ENCODE results near the gene CT47C1. TPM values are rescaled to one million over a fixed set of nuclear protein-coding genes. Genes with fewer than 3 reads are reported as not detected.
"Not testable (repeated sequence)": the region's sequence is repeated elsewhere in the genome, so short reads cannot be mapped to it uniquely, and the experiment has no call there.

CT47C1 gene
- not detected for total RNA-seq

- WGBS, 2 donors, result 92 to 94% methylated on average over 5 to 6 of the region's 6 CpGs
- H3K4me3 ChIP-seq, result no peak within 1 kb of the TSS
- no peak for TF ChIP-seq POLR2A (IDR thresholded peaks at IDR 0.05)
- TF ChIP-seq CTCF (IDR thresholded peaks at IDR 0.05), result no peak
- no peak for TF ChIP-seq EP300 (IDR thresholded peaks at IDR 0.05)
Observed at GRCh38 chrX:119072744-119073143, at the start of gene CT47C1. Gene CT47C1 (plus strand): TSS chrX:119072993. CDS start chrX:119073226, 233 bp downstream.

GRCh38 chrX:119025900-119026299 lies 46.9 kb upstream of the CT47C1 start:
- H3K4me3 ChIP-seq, result no peak overlapping the region
- no peak overlapping the region for H3K27ac ChIP-seq
- DNase-seq (ENCODE audit: low spot score in 2 of 2), result no peak
- H3K9me3 ChIP-seq, result no peaks in the 10 kb centered on the region
- no peaks in the 10 kb centered on the region for H3K27me3 ChIP-seq
- WGBS, 2 donors, result 94 to 96% methylated on average over 5 of the region's 5 CpGs
- H3K36me3 ChIP-seq, result no peaks in the 10 kb centered on the region
- no peaks in the 10 kb centered on the region for H3K4me1 ChIP-seq
- no peak for TF ChIP-seq CTCF (IDR thresholded peaks at IDR 0.05)
- TF ChIP-seq EP300 (IDR thresholded peaks at IDR 0.05), result no peak
- TF ChIP-seq POLR2A (IDR thresholded peaks at IDR 0.05), result no peak

More at GRCh38 chrX:119072744-119073143, at the start of gene CT47C1:
- H3K9me3 ChIP-seq, result no peaks in the 10 kb centered on the region
- peaks cover 0 to 9% of the 10 kb centered on the region in 2 donors for H3K27me3 ChIP-seq
- H3K36me3 ChIP-seq, result no peaks in the 10 kb centered on the region
- H3K27ac ChIP-seq, result no peak within 1 kb of the TSS
- no peaks in the 10 kb centered on the region for H3K4me1 ChIP-seq
- no peak for DNase-seq (ENCODE audit: low spot score in 2 of 2)

GRCh38 chrX:119026344-119026743 lies 46.4 kb upstream of the CT47C1 start:
- DNase-seq (ENCODE audit: low spot score in 2 of 2); H3K27ac ChIP-seq; H3K9me3 ChIP-seq; H3K4me1 ChIP-seq; H3K36me3 ChIP-seq; H3K4me3 ChIP-seq; H3K27me3 ChIP-seq: not testable (repeated sequence)
- WGBS, 2 donors, result 87 to 100% methylated on average over 2 of the region's 2 CpGs

GRCh38 chrX:119027960-119028732 lies 44.6 kb upstream of the CT47C1 start:
- H3K4me1 ChIP-seq; H3K27ac ChIP-seq; H3K36me3 ChIP-seq; DNase-seq (ENCODE audit: low spot score in 2 of 2); H3K9me3 ChIP-seq; H3K27me3 ChIP-seq; H3K4me3 ChIP-seq: not testable (repeated sequence)
- WGBS, 2 donors, result 89 to 98% methylated on average over 23 to 28 of the region's 28 CpGs

GRCh38 chrX:119028733-119029330 lies 44.0 kb upstream of the CT47C1 start:
- Histone ChIP-seq H3K9me3 (peaks cover 0 to 3% (median 0%) of the 10 kb centered on the region in 4 donors), H3K36me3 (no peaks in the 10 kb centered on the region), H3K27me3 (no peaks in the 10 kb centered on the region), H3K4me3 (no peak overlapping the region), H3K27ac (no peak overlapping the region), H3K4me1 (no peaks in the 10 kb centered on the region)
- no peak for DNase-seq (ENCODE audit: low spot score in 2 of 2)
- TF ChIP-seq POLR2A (IDR thresholded peaks at IDR 0.05) (no peak), EP300 (IDR thresholded peaks at IDR 0.05) (no peak), CTCF (IDR thresholded peaks at IDR 0.05) (no peak)
- WGBS, 2 donors, result 19 to 54% methylated on average over 1 of the region's 1 CpG

GRCh38 chrX:119029656-119030055 lies 43.1 kb upstream of the CT47C1 start:
- not testable (repeated sequence) for H3K9me3 ChIP-seq; H3K36me3 ChIP-seq; H3K27me3 ChIP-seq; H3K4me1 ChIP-seq; H3K27ac ChIP-seq; H3K4me3 ChIP-seq; DNase-seq (ENCODE audit: low spot score in 2 of 2)
- 100% methylated on average over 3 to 6 of the region's 10 CpGs for WGBS, 2 donors

Measured in tibial nerve (tissue), 4 donors.